ENCODE measurements around the gene ADAMTS15. TPM values are rescaled to one million over a fixed set of nuclear protein-coding genes. Genes with fewer than 3 reads are reported as not detected.

The ADAMTS15 gene
- total RNA-seq, 4 donors from 2014 or later: 2.5 to 11.1 (median 5.1) TPM

DNA sequence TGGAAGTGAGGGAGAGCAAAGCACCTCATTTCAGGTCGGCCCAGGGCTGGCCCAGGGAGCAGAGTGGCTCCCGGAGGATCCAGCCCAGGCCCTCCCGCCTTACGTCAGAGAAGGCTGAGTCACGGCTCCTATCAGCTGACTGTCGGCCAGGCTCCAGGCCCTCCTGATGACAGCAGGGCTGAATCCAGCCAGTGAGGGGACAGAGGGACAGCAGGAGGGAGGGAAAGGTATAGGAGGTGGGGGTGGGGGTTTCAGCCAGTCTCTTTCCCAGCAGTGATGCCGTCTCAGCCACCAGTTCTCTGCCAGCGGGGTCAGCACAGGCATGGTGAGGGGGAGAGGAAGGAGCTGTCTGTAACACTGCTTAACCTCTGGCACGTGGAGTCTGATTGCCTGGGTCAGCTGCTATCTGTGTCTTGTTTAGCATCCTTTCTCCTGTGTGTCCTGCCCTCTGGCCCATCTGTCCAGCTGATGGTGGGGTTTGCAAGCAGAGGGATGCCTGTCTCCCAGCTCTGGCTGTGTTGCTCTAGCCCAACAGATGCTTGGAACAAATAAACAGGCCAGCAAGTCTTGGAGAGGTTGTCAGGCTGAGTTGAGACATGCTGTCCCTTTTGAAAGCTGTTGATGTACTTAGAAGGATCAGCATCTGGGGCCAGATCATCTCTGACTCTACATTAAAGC lies 74.0 kb downstream of the ADAMTS15 start:
- intact Hi-C loops (cut with DNase I; ENCODE audit: low total_unique reads): no loop called here
- DNase-seq (ENCODE audit: low spot score in 2 of 2): peak; percentile 86 to 98
- no peak for TF ChIP-seq CTCF (IDR thresholded peaks at IDR 0.05)
- H3K4me3 ChIP-seq (ENCODE audit: low read depth, poor library complexity, severe bottlenecking): no peak overlapping the region
- 32 to 37% methylated on average over 9 of the region's 9 CpGs for WGBS, 2 donors

DNA sequence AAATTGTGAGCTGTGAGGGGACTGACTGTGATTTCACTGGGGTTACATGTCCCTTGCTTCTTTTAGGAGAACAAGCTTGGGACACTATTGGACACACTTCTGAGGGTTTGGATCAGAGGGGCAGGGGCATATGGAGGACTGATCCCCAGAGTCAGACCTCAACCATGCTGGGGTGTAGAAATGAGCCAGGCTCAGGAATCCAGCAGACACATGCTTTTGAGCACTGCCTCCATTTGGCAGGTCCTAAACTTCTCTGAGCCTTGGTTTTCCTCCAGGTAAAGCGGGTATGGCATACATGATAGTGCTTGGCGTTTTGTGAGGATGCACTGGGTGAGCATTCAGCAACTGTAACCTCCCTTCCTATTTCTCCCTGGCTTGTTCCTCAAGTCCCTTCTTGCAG lies 74.7 kb downstream of the ADAMTS15 start:
- H3K4me3 ChIP-seq (ENCODE audit: low read depth, poor library complexity, severe bottlenecking): no peak overlapping the region
- 77 to 84% methylated on average over 2 of the region's 2 CpGs for WGBS, 2 donors
- DNase-seq (ENCODE audit: low spot score in 2 of 2): no peak
- TF ChIP-seq CTCF (IDR thresholded peaks at IDR 0.05) (no peak), POLR2A (IDR thresholded peaks at IDR 0.05) (no peak)
- intact Hi-C loops (cut with DNase I; ENCODE audit: low total_unique reads): no loop called here

- TF ChIP-seq CTCF (IDR thresholded peaks at IDR 0.05): no peak
- TF ChIP-seq POLR2A (IDR thresholded peaks at IDR 0.05): no peak
- WGBS, 2 donors: 61 to 69% methylated on average over 10 of the region's 10 CpGs
- H3K4me3 ChIP-seq (ENCODE audit: low read depth, poor library complexity, severe bottlenecking): no peak overlapping the region
- DNase-seq (ENCODE audit: low spot score in 2 of 2): peak; percentile 71 to 89
- intact Hi-C loops (cut with DNase I; ENCODE audit: low total_unique reads): no loop called here
Observed at GRCh38 chr11:130523609-130524008, 75.2 kb downstream of the ADAMTS15 start.

DNA sequence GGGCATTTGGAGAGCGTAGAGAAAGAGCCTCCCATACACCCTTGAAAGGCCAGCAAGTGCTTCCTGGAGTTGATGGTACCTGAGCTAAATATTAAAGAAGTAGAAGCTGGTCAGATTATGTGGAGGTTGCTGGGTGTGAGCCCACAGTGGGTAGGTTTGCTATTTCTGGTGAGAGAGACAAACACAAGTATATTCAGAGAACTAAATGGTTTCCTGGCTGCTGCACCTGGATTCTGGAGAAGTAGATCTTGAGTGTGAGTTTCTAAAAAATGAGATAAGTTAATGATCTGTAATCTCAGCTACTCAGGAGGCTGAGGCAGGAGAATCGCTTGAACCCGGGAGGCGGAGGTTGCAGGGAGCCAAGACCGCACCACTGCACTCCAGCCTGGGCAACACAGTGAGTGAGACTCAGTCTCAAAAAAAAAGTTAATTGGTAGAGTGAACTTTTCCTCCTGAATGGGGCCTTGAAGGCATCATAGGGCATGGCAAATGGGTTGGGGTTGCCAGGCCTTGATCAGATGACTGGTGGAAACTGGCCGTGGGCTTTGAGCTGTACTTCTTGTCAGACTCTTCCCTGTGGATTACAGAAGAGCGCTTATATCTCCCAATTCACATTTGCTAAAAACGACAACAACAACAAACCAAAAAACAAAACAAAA lies 75.8 kb downstream of the ADAMTS15 start:
- DNase-seq (ENCODE audit: low spot score in 2 of 2): no peak
- 91 to 92% methylated on average over 8 of the region's 8 CpGs for WGBS, 2 donors
- intact Hi-C loops (cut with DNase I; ENCODE audit: low total_unique reads): no loop called here
- TF ChIP-seq CTCF (IDR thresholded peaks at IDR 0.05): no peak
- no peak for TF ChIP-seq POLR2A (IDR thresholded peaks at IDR 0.05)
- no peak overlapping the region for H3K4me3 ChIP-seq (ENCODE audit: low read depth, poor library complexity, severe bottlenecking)

GRCh38 chr11:130525307-130525706 lies 76.9 kb downstream of the ADAMTS15 start:
- intact Hi-C loops (cut with DNase I; ENCODE audit: low total_unique reads): no loop called here
- no peak for DNase-seq (ENCODE audit: low spot score in 2 of 2)
- WGBS, 2 donors: 89 to 92% methylated on average over 6 of the region's 6 CpGs
- TF ChIP-seq POLR2A (IDR thresholded peaks at IDR 0.05) (no peak), CTCF (IDR thresholded peaks at IDR 0.05) (no peak)
- no peak overlapping the region for H3K4me3 ChIP-seq (ENCODE audit: low read depth, poor library complexity, severe bottlenecking)

Other genes starting within 250 kb of the ADAMTS15 start
- gene ZBTB44, start 133.7 kb upstream of the ADAMTS15 start, total RNA-seq: 10 to 100 TPM; 35.8 to 52.7 (median 45.7) TPM
- 1 to 10 TPM in 1 of 4 donors, under 1 TPM in 2, not detected in 1; 0.15 to 1.4 (median 0.81) TPM for gene ADAMTS8, start 20.0 kb upstream of the ADAMTS15 start, total RNA-seq

Measured in lower leg skin (tissue), 4 donors.